HuH-7 (cell line): Measurements from ENCODE around the gene WNT6.
"Not testable (repeated sequence)": the region's sequence is repeated elsewhere in the genome, so short reads cannot be mapped to it uniquely, and the experiment has no call there.

Source experiments
- DNase-seq: peaks from one replicate; pipeline ENCODE4 v3.0.0; 2011; ENCODE audit warnings: low spot score

The WNT6 gene

GRCh38 chr2:218830526-218831306 is 28.9 kb upstream of the WNT6 start:
- DNase-seq, result no peak

- DNase-seq, result no peak
Measured at GRCh38 chr2:218831378-218831990, 28.1 kb upstream of the WNT6 start, which contains the start of gene PRKAG3. PRKAG3 (minus strand) TSS chr2:218831803.

DNA sequence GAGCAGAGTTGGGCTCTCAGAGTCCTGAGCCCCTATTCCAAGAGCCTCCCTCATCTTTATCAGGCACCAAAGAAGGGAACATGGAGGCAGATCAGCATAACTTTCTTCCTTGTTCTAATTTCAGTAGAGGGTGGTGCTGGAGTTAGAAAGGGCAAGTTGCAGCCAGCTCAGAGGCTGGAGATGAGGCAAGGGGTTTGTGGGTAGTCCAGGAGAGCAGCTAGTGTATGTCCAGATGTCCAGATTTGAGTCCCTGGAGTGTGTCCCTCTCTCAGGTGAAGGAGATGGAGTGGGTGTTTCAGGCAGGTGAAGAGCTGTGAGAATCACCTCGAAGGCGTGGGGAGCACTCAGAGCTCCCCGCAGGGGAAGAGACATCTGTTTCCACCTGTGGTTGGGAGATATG is 27.5 kb upstream of the WNT6 start:
- no peak for DNase-seq

DNA sequence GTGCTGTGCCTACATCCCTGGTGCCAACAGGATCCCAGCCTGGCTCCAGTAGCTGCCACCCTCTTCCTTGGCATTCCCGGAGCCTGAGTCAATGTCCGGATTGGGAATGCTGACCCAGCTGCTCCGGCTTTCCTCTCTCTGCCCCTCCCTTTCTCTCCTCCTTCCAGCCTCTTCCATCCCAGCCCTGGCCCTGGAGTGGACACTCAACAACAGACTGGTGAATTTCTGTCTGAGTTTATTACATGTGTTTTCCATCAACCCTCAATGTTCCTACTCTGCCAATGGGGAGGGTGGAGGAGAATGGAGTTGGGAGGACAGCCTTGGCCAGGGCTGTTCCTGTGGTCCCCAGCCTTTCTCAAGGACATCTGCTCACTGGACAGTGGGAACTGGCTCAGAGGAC is 27.1 kb upstream of the WNT6 start:
- no peak for DNase-seq

- DNase-seq, result no peak
Measured at GRCh38 chr2:218833023-218833609, 26.5 kb upstream of the WNT6 start.

- no peak for DNase-seq
Measured at GRCh38 chr2:218834685-218835084, 24.9 kb upstream of the WNT6 start.

GRCh38 chr2:218837495-218837894 is 22.1 kb upstream of the WNT6 start:
- DNase-seq, result no peak

- DNase-seq, result no peak
Measured at GRCh38 chr2:218839430-218839829, 20.2 kb upstream of the WNT6 start.

GRCh38 chr2:218839888-218840287 is 19.7 kb upstream of the WNT6 start:
- no peak for DNase-seq

GRCh38 chr2:218844334-218844733 is 15.3 kb upstream of the WNT6 start:
- DNase-seq, result not testable (repeated sequence)

- not testable (repeated sequence) for DNase-seq
Measured at GRCh38 chr2:218846963-218847362, 12.6 kb upstream of the WNT6 start.

DNA sequence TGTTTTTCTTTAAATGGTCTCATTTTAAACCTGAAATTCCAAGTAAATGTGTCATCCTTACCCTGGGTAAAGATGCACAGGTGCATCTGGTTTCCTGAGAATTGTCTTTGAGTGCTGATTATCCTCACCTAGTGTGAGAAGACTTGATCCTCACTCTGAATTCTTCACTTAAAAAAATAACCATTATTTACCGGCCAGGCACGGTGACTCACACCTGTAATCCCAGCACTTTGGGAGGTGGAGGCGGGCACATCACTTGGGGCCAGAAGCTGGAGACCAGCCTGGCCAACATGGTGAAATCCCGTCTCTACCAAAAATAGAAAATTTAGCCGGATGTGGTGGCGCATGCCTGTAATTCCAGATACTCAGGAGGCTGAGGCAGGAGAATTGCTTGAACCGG is 9.9 kb upstream of the WNT6 start:
- no peak for DNase-seq

DNA sequence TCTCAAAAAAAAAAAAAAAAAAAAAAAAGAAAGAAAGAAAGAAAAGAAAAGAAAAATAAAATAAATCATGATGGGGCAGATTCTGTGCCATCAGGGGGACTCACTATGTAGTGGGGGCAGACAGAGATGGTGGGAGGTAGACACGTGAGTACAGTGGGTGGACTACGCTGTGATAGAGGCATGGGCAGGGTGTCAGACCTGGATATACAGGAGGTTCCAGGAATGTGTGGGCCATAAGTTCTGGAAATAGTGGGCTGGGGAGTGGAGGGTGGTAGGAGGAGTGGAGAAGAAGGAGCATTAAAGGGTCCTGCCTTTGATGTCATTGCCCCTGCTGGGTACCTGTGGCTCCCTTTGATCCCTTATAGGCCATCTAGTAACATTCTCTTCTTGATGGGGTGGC is 8.8 kb upstream of the WNT6 start:
- no peak for DNase-seq

GRCh38 chr2:218851286-218851685 is 8.3 kb upstream of the WNT6 start:
- DNase-seq, result no peak

- DNase-seq, result peak; percentile 79
Measured at GRCh38 chr2:218852911-218853667, 6.5 kb upstream of the WNT6 start.

DNA sequence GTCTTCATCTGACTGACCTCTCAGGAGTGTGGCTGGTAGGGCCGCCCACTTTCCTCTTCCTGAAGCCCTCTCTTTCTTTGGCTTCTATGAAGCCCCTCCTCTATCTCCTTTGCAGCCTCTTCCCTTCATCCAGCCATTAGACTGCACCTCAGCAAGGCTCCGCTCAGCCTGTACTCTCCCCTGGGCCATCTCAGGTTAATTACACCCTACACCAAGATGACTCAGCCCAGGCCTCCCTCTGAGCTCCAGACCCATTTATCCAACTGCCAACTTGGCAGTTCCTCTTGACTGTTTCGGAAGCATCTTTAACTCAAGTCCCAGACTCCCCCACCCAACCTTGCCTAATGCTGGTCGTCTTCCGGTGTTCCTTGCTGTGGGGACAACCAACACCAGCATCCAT is 5.8 kb upstream of the WNT6 start:
- DNase-seq, result no peak

- no peak for DNase-seq
Measured at GRCh38 chr2:218854860-218855259, 4.7 kb upstream of the WNT6 start.

GRCh38 chr2:218855305-218856166 is 4.1 kb upstream of the WNT6 start:
- DNase-seq, result no peak

DNA sequence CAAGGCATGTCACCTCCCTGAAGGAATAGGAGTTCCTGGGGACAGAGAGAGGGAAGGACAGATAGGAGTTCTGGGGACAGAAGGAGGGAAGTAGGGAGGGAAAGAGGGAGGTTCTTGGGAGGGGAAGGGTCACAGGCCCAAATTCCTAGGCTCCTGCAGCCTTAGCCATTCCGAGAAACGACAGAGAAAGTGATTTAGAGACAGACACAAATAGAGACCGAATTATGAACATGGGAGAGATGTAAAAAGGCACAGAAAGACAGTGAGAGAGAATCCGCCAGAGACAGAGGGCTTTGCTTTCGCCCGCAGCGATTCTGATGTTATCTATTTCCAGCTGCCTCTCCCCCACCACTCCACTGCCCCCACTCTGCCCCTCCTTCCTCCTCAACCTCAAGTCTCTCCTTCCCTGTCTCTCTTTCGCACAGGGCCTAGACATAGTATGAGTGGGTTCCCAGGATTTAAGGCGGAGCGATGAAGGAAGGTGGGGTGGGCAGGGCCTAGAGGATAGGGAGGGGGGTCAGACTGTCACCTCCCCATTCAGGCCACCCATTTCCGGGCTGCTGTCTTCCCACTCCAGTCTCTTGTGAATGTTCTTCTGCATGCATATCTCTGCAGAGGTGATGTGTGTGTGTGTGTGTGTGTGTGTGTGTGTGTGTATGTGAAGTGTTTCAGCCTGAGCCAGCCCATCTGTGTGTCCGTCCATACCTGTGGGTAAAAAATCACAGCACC is 3.3 kb upstream of the WNT6 start:
- no peak for DNase-seq

DNA sequence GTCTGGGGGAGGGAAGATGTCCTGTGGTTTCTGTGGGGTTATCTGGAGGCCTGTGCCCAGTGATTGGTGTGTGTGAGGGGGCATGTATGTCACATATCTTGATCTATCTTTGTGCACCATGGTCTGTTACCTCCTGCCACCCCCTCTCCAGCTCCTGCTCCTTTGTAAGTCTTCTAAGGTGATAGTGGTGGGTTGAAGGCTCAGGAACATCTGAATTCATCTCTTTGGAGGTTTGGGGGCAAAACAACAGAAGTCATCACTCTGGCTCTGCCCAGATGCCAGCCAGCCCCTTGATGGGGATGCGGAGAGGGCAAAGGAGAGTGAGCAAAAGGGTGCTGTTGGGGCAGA is 2.7 kb upstream of the WNT6 start:
- no peak for DNase-seq
